SIG-M5 (cell line): ENCODE data around the gene PPIB.
A peak's percentile ranks its signal among the peaks of the same experiment; 100 is the strongest.

Experiments
- DNase-seq: peaks from one replicate; lab custom pipeline; 2025; lab: John Stamatoyannopoulos, UW

The PPIB gene

DNA sequence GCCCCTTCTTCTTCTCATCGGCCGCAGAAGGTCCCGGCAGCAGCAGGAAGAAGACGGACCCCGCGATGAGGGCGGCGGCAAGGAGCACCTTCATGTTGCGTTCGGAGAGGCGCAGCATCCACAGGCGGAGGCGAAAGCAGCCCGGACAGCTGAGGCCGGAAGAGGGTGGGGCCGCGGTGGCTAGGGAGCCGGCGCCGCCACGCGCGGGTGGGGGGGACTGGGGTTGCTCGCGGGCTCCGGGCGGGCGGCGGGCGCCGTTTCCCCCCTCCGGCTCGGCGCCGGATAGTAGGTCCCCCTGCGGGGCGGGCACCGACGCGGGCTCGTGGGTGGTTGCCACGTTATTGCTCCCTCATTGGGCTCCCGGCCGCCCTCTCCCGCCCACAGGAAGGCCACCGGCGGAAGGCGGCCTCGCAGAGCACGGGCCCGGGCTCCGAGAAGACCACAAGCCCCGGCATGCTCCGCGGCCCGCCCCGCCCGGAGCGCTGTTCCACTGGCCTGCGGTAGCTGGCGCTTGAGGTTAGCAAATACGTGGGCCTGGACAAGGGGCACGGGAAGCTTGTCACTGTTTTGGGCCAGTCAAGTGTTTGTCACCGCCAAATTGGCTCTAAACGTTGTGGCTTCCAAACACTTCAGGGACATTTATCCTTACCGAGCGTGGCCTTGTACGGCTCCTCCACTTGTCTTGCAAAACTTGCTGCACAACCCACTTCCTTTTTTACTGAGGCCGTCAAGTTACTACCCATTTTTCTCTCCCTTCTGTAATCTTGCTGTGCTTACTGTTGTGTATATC, at the start of gene PPIB:
Gene PPIB (minus strand): TSS at position 154 of the 790 bp plus-strand sequence. CDS start 36 bp downstream, at position 118.
- DNase-seq = peak; percentile 95

DNA sequence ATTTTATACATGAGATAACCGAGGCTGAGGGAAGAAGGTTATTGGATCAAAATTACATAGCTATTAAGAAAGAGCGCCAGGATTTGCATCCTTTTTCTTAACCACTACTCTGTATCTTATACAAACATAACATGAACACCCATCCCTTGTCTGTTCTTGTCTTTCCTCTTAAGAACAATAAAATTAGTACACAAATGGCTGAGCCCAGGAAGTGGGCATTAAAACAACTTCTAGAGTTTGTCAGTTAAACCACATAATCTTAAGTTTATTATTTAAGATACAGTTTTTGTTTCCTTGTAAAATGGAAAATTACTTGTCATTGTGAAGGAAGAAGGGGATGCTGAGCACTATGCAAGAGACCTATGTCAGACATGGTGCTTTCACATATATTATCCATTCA, 48.9 kb upstream of the PPIB start:
- DNase-seq = no peak

GRCh38 chr15:64210371-64210770, 47.5 kb upstream of the PPIB start:
- DNase-seq = no peak

DNA sequence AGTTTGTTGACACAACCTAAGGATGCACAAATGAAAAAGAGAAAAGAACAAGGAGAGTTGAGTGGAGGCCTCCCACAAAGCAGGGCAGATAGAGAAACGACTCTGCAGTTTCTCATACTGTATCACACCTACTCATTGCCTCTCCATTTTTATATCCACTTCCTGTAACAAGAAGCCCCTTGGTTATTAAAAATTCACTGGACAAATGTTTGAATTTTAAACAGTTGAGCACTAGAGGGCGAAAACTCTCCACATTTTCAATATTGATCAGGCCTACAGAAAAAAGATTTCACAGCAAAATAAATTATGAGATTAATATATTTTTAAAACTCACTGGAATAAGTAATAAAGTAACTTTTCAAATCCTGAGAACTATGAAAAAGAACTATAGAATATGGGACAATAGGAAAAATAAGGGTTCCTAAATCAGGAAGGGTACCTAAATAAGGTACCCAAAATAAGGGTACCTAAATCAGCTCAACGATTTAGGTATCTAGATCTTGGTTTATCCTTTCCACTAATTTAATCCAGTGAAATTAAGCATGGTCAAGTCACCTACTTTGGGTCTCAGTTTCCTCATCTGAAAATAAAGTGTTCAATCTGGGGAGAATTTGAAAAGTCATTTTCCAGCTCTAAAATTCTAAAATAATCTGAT, 47.0 kb upstream of the PPIB start:
- DNase-seq = no peak

DNA sequence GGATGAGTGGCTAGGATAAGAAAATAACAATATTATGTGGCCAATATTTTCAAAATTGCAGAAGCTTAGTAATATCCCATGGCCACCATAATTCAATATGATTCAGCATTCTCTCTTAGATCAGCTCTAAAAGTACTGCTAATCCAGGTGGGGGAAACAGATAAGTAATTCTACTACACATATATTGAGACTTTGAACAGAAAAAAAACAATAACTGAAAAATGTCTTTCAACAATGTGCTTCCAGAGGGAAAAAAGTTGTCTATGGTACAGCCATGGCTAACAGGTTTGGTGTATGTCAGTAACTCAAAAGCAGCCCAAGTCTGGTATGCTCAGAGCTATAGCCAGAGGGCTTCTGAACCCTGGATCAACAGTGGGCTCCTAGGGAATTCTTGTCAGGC, 42.4 kb upstream of the PPIB start:
- DNase-seq = no peak

- DNase-seq = no peak
Observed at GRCh38 chr15:64197425-64197824, 34.6 kb upstream of the PPIB start.

GRCh38 chr15:64193971-64194370, 31.1 kb upstream of the PPIB start:
- DNase-seq = no peak

GRCh38 chr15:64191971-64192830, 29.4 kb upstream of the PPIB start:
- no peak for DNase-seq

- no peak for DNase-seq
Observed at GRCh38 chr15:64187396-64188191, 24.8 kb upstream of the PPIB start.

GRCh38 chr15:64185146-64185911, 22.5 kb upstream of the PPIB start:
- no peak for DNase-seq

GRCh38 chr15:64182859-64183370, 20.1 kb upstream of the PPIB start:
- DNase-seq = no peak

GRCh38 chr15:64180235-64180824, 17.5 kb upstream of the PPIB start:
- DNase-seq = no peak

- DNase-seq = no peak
Observed at GRCh38 chr15:64166102-64166890, 3.5 kb upstream of the PPIB start.

DNA sequence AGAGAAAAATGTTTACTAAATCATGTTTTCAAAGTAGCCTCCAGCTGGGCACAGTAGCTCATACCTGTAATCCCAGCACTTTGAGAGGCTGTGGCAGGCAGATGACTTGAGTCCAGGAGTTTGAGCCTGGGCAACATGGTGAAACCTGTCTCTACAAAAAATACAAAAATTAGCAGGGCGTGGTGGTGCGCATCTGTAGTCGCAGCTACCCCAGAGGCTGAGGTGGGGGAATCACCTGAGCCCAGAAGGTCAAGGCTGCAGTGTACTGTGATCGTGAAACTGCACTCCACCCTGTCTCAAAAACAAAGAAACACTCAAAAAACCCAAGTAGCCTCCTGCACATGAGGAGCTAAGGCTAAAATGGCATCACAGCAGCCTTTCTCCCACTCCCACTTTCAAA, 1.6 kb upstream of the PPIB start:
- DNase-seq = no peak

DNA sequence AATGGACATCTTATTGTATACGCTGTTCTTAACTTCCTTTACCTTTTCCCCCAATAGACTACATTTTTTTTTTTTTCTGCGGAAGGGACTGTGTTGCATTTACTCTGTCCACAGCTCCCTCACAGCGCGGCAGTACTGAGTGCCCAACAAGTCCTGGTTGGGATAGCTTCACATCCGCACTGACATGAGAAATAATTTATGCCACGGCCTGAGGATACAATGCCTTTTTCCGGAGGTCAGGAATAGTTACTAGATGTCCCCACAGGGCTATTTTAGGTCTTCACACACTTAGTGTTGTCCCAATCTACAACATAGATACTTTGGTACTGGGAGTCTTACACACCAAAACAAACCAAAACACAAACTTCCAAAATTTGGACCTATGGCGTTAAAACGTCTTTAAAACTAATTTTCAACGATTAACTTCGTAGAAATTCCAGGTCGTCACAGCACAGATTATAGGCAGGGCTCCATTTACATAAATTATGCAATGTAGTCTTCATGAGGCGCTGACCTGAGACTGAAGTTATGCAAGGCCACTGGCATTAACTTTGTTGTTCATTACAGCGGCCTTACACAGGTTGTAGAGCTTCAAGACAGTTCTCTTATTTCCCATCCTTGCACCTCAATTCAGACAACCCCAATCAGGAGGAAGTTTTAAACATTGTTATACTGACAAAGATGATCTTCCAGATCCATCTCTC, 989 bp upstream of the PPIB start:
- peak; percentile 36 for DNase-seq

DNA sequence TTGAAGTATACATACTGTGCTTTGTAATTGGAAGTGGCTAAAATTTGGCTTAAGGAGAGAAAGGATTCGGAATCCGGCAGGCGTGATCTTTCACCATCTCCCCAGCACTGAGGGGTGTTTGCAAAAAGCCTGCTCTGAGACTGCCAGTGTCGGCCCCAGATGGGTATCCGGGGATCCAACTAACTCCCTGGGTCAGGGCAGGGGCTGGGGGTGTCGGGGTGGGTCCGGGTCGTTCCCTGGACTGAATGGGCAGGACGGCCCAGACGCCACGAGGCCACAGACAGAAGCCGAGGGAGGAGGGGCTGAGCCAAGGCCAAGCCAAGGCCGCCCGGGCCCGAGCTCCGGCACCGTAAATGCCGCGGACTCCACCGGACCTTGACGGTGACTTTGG, 349 bp downstream of the PPIB start:
- DNase-seq = no peak

- no peak for DNase-seq
Observed at GRCh38 chr15:64161688-64162477, 939 bp downstream of the PPIB start.
